ENCODE measurements around the gene CCDC195. TPM values are rescaled to one million over a fixed set of nuclear protein-coding genes. Genes with fewer than 3 reads are reported as not detected.

The CCDC195 gene
- not detected in 2 replicates for total RNA-seq (2014; rRNA removed; shearing (Covaris generic); ENCODE audit: low replicate concordance)

DNA sequence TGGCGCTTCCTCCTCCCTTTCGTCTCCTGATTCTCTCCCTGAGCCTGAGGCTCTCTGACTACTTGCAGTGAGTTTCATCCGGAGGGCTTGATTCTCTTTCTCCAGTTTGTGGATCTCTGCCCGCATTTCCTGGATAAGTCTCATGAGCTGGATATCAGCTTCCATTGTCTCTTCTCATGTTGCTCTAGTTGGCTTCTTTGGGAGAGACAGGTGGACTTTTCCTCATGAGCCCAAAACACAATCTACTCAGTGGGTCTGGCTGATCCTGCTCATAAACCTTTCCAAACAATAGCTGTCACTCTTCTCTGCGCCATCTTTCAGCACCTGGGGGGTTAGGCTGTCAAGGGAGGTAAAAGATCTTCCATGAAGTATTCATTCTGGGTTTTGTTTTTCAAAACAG is at the start of gene CCDC195:
CCDC195 (minus strand) TSS at position 165 of the 400 bp plus-strand sequence; CDS start at position 165, 0 bp downstream.
- H2AFZ ChIP-seq (ENCODE audit: low read length): no peak within 1 kb of the TSS

DNA sequence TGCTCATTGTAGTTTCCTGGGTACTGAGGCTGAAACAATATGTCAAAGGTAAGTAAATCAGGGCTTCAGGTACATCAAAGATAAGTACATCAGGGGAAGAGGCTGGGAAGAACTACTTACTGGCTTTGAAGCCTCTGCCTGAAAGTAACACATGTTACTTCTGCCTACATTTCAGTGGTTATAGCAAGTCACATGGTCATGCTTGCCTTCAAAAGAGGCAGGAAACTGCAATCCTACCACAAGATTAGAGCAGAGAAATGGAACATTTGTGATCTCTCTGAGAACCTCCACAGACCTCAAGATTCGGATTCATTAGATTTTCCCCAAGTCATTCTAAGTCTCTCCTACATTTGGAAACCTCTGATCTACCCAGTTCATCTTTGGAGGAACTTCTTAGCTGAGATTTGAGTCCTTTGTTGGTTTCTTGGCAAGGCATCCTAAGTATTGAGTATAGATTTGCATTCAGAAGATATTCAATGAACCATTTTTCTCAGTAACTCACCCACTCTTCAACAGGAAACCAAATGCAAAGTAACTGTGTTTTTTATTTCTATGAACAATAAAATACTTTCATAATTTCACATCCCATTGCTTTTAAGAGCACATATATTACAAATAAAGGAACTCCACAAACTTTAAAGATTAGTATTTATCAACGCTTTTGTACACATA is 48.5 kb upstream of the CCDC195 start:
- H3K9ac ChIP-seq (ENCODE audit: low read length): no peak overlapping the region
- H3K27ac ChIP-seq (ENCODE audit: low read length): no peak overlapping the region
- no peaks in the 10 kb centered on the region for H3K79me2 ChIP-seq (ENCODE audit: low read length)
- H3K4me3 ChIP-seq (ENCODE audit: low read length): no peak overlapping the region
- no peaks in the 10 kb centered on the region; the same call in 1 of the 2 replicates for H3K27me3 ChIP-seq (ENCODE audit: low read length)
- H4K20me1 ChIP-seq (ENCODE audit: insufficient read depth, low read depth, low read length): no peaks in the 10 kb centered on the region
- no peak overlapping the region for H3K4me2 ChIP-seq (ENCODE audit: low read depth, low read length, poor library complexity, severe bottlenecking)
- H3K9me2 ChIP-seq (replicated peaks; ENCODE audit: insufficient read depth, low read length): no peaks in the 10 kb centered on the region
- H3K36me3 ChIP-seq (ENCODE audit: insufficient read depth, low read length): no peaks in the 10 kb centered on the region
- no peaks in the 10 kb centered on the region for H3K4me1 ChIP-seq (ENCODE audit: low read length)
- DNase-seq: no peak
- H2AFZ ChIP-seq (ENCODE audit: low read length): 0 out of 2 replicates have a peak overlapping the region, but pooled peaks have one; percentile 14
- H3K9me3 ChIP-seq (ENCODE audit: low read length): no peaks in the 10 kb centered on the region

More for the DNA sequence above, at the start of gene CCDC195:
- Histone ChIP-seq H3K4me3 (ENCODE audit: low read length) (no peak within 1 kb of the TSS), H3K9ac (ENCODE audit: low read length) (no peak within 1 kb of the TSS), H3K79me2 (ENCODE audit: low read length) (no peaks in the 10 kb centered on the region), H3K9me3 (ENCODE audit: low read length) (no peaks in the 10 kb centered on the region), H3K9me2 (replicated peaks; ENCODE audit: insufficient read depth, low read length) (no peaks in the 10 kb centered on the region), H3K36me3 (ENCODE audit: insufficient read depth, low read length) (no peaks in the 10 kb centered on the region), H4K20me1 (ENCODE audit: insufficient read depth, low read depth, low read length) (no peaks in the 10 kb centered on the region), H3K4me2 (ENCODE audit: low read depth, low read length, poor library complexity, severe bottlenecking) (no peak within 1 kb of the TSS), H3K4me1 (ENCODE audit: low read length) (no peaks in the 10 kb centered on the region), H3K27me3 (ENCODE audit: low read length) (no peaks in the 10 kb centered on the region), H3K27ac (ENCODE audit: low read length) (no peak within 1 kb of the TSS)
- DNase-seq: no peak

DNA sequence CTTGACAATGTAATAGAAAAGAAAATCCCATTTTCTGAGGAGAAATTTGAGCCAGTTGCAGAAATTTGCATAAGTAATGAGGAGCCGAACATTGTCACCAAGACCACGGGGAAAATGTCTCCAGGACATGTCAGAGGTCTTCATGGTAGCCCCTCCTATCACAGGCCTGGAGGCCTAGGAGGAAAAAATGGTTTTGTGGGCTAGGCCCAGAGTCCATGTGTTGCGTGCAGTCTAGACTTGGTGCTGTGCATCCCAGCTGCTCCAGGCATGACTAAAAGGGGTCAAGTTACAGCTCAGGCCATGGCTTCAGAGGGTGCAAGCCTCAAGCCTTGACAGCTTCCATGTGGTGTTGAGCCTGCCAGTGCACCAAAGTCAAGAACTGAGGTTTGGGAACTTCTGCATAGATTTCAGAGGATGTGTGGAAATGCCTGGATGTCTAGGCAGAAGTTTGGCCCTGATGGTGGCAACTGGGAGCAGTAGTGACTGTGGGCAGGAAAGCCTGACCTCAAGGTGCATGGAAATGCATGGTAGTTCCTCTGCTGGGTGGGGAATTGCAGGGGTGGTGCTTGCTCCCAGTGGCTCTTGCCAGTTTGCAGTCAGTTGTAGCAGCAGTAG is 41.9 kb upstream of the CCDC195 start:
- no peaks in the 10 kb centered on the region for H3K79me2 ChIP-seq (ENCODE audit: low read length)
- H3K36me3 ChIP-seq (ENCODE audit: insufficient read depth, low read length): no peaks in the 10 kb centered on the region
- H3K4me2 ChIP-seq (ENCODE audit: low read depth, low read length, poor library complexity, severe bottlenecking): no peak overlapping the region
- no peak overlapping the region for H3K4me3 ChIP-seq (ENCODE audit: low read length)
- H3K4me1 ChIP-seq (ENCODE audit: low read length): no peaks in the 10 kb centered on the region
- no peak overlapping the region for H3K27ac ChIP-seq (ENCODE audit: low read length)
- H3K9me2 ChIP-seq (replicated peaks; ENCODE audit: insufficient read depth, low read length): no peaks in the 10 kb centered on the region
- H4K20me1 ChIP-seq (ENCODE audit: insufficient read depth, low read depth, low read length): no peaks in the 10 kb centered on the region
- H3K9me3 ChIP-seq (ENCODE audit: low read length): no peaks in the 10 kb centered on the region; the same call in 1 of the 2 replicates
- no peaks in the 10 kb centered on the region; the same call in 1 of the 2 replicates for H3K27me3 ChIP-seq (ENCODE audit: low read length)
- H3K9ac ChIP-seq (ENCODE audit: low read length): no peak overlapping the region
- H2AFZ ChIP-seq (ENCODE audit: low read length): no peak overlapping the region
- no peak for DNase-seq

GRCh38 chr2:224753743-224754540 is 37.8 kb upstream of the CCDC195 start:
- Histone ChIP-seq H2AFZ (ENCODE audit: low read length) (no peak overlapping the region), H3K36me3 (ENCODE audit: insufficient read depth, low read length) (no peaks in the 10 kb centered on the region), H3K4me1 (ENCODE audit: low read length) (no peaks in the 10 kb centered on the region), H3K4me3 (ENCODE audit: low read length) (no peak overlapping the region), H3K79me2 (ENCODE audit: low read length) (no peaks in the 10 kb centered on the region), H3K9me2 (replicated peaks; ENCODE audit: insufficient read depth, low read length) (no peaks in the 10 kb centered on the region), H4K20me1 (ENCODE audit: insufficient read depth, low read depth, low read length) (no peaks in the 10 kb centered on the region), H3K9me3 (ENCODE audit: low read length) (no peaks in the 10 kb centered on the region; the same call in 1 of the 2 replicates), H3K27ac (ENCODE audit: low read length) (no peak overlapping the region), H3K27me3 (ENCODE audit: low read length) (no peaks in the 10 kb centered on the region; the same call in 1 of the 2 replicates), H3K4me2 (ENCODE audit: low read depth, low read length, poor library complexity, severe bottlenecking) (no peak overlapping the region), H3K9ac (ENCODE audit: low read length) (no peak overlapping the region)
- no peak for DNase-seq

DNA sequence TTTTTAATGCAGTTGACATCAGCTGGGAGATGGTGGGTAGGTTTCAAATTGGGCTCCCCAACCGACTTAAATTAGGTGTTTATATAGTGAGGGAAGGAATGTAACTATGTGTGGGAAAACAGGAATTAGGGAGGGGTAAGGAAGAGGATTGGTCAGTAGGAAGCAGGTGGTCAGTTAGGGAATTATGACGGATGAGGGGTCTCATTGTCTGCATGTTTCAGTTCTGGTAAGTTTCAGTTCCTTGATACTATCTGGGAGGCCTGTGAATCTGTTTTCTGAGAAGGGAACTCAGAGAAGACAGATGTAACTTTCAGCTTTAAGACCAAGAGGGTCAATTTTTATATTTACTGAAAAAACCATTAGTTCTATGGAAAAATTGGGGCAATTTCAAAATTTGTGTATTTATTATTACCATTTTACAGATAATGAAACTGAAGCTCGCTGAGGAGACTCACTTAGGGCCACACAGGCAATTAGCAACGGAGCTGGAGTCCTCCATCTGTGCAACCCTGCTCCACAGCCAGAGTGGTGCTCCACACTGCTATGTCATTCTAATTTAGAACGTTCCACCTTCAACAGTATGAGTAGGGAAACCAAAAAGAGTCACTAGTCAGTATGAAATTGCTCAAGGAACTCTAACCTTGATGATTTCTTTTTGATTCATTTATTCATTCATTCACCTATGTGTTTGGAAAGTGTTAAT is 36.0 kb upstream of the CCDC195 start:
- Histone ChIP-seq H3K9ac (ENCODE audit: low read length) (no peak overlapping the region), H3K4me2 (ENCODE audit: low read depth, low read length, poor library complexity, severe bottlenecking) (no peak overlapping the region), H3K9me3 (ENCODE audit: low read length) (no peaks in the 10 kb centered on the region), H4K20me1 (ENCODE audit: insufficient read depth, low read depth, low read length) (no peaks in the 10 kb centered on the region), H3K36me3 (ENCODE audit: insufficient read depth, low read length) (no peaks in the 10 kb centered on the region), H3K4me1 (ENCODE audit: low read length) (no peaks in the 10 kb centered on the region), H2AFZ (ENCODE audit: low read length) (no peak overlapping the region), H3K9me2 (replicated peaks; ENCODE audit: insufficient read depth, low read length) (no peaks in the 10 kb centered on the region), H3K79me2 (ENCODE audit: low read length) (no peaks in the 10 kb centered on the region), H3K27me3 (ENCODE audit: low read length) (no peaks in the 10 kb centered on the region; the same call in 1 of the 2 replicates), H3K4me3 (ENCODE audit: low read length) (no peak overlapping the region), H3K27ac (ENCODE audit: low read length) (no peak overlapping the region)
- DNase-seq: no peak

DNA sequence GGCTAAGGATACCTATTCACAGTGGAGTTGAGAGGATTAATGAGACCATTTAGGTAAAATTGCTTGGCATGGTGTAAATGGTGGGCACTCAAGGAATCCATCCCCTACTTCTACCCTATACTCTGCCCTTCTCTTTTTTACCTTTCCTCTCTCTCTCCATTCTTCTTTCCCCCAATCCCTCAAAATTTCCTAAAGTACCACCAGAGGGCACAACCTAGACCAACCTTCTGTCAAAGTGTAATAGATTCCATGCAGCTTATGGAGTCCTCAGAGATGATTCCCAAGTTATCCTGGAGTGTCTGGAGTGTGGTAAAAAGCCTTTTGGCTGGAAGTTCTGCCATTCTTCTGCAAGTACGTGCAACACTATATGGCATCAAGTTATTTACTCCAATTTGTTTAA is 33.0 kb upstream of the CCDC195 start:
- H3K4me3 ChIP-seq (ENCODE audit: low read length): no peak overlapping the region
- no peaks in the 10 kb centered on the region; the same call in 1 of the 2 replicates for H3K27me3 ChIP-seq (ENCODE audit: low read length)
- no peaks in the 10 kb centered on the region for H3K4me1 ChIP-seq (ENCODE audit: low read length)
- no peak overlapping the region for H3K27ac ChIP-seq (ENCODE audit: low read length)
- no peaks in the 10 kb centered on the region for H3K9me3 ChIP-seq (ENCODE audit: low read length)
- H3K79me2 ChIP-seq (ENCODE audit: low read length): no peaks in the 10 kb centered on the region
- H3K9me2 ChIP-seq (replicated peaks; ENCODE audit: insufficient read depth, low read length): no peaks in the 10 kb centered on the region
- H2AFZ ChIP-seq (ENCODE audit: low read length): no peak overlapping the region
- no peak overlapping the region for H3K9ac ChIP-seq (ENCODE audit: low read length)
- H4K20me1 ChIP-seq (ENCODE audit: insufficient read depth, low read depth, low read length): no peaks in the 10 kb centered on the region
- H3K4me2 ChIP-seq (ENCODE audit: low read depth, low read length, poor library complexity, severe bottlenecking): no peak overlapping the region
- H3K36me3 ChIP-seq (ENCODE audit: insufficient read depth, low read length): no peaks in the 10 kb centered on the region
- DNase-seq: no peak

DNA sequence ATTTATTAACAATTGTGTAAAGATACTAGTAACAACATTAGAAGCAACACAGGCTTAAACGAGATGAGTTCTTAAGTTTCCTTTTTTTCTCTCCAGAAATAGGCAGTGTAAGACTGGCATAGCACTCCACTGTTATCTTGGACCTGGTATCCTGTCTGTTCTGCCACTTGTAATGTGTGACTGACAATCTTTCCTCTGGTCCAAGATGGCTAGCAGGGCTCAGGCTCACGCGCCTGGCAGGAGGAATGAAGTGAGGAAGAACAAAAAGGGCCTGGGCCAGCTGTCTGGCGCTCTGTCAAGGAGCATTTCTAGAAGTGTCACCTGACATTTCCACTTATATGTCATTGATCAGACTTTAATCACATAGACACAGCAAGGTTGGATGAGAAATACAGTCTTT is 31.6 kb upstream of the CCDC195 start:
- no peaks in the 10 kb centered on the region for H3K4me1 ChIP-seq (ENCODE audit: low read length)
- H3K36me3 ChIP-seq (ENCODE audit: insufficient read depth, low read length): no peaks in the 10 kb centered on the region
- no peak overlapping the region for H3K9ac ChIP-seq (ENCODE audit: low read length)

More for the DNA sequence above, 31.6 kb upstream of the CCDC195 start:
- Histone ChIP-seq H4K20me1 (ENCODE audit: insufficient read depth, low read depth, low read length) (no peaks in the 10 kb centered on the region), H3K4me3 (ENCODE audit: low read length) (no peak overlapping the region), H3K9me3 (ENCODE audit: low read length) (no peaks in the 10 kb centered on the region), H3K4me2 (ENCODE audit: low read depth, low read length, poor library complexity, severe bottlenecking) (no peak overlapping the region), H3K27ac (ENCODE audit: low read length) (no peak overlapping the region), H3K27me3 (ENCODE audit: low read length) (no peaks in the 10 kb centered on the region), H2AFZ (ENCODE audit: low read length) (no peak overlapping the region), H3K9me2 (replicated peaks; ENCODE audit: insufficient read depth, low read length) (no peaks in the 10 kb centered on the region), H3K79me2 (ENCODE audit: low read length) (no peaks in the 10 kb centered on the region)
- DNase-seq: no peak
